Gastrocnemius medialis (tissue), 4 donors: ENCODE measurements around the gene NUBP1.

Source experiments
- CTCF ChIP-seq, 5 experiments: fragments of 450-650 bp in 3 of 5; fragments of 200-600 bp in 2 of 5; sonication (generic) in 2 of 5; IDR thresholded peaks in 4 of 5; conservative IDR thresholded peaks in 1 of 5; 1 replicate in 4 of 5; 2 replicates in 1 of 5; pipeline ENCODE4 v1.5.1; 2016 to 2019; ENCODE audit warnings: antibody characterized with exemption in 5 of 5, mild to moderate bottlenecking in 3 of 5, moderate library complexity in 3 of 5
- POLR2A ChIP-seq, 2 donors: fragments of 450-650 bp; IDR thresholded peaks; one replicate each; pipeline ENCODE4 v1.6.1; 2017; ENCODE audit warnings: antibody characterized with exemption in 2 of 2, mild to moderate bottlenecking in 2 of 2, moderate library complexity in 2 of 2

- TF ChIP-seq CTCF (IDR thresholded peaks at IDR 0.05 in 4 of 5, conservative IDR thresholded peaks at IDR 0.05 in 1 of 5) (no peak), POLR2A (IDR thresholded peaks at IDR 0.05) (no peak)
These were observed 63.1 kb downstream of the NUBP1 start for GRCh38 chr16:10806698-10807097.
